NCI-H2227 treated with DMSO at 0.1 percent for 48 hours (cell line): Measurements from ENCODE around the gene PDIA6.
"Not testable (repeated sequence)": the region's sequence is repeated elsewhere in the genome, so short reads cannot be mapped to it uniquely, and the experiment has no call there.

Experiments used
- DNase-seq: peaks from one replicate; lab custom pipeline; 2025; lab: John Stamatoyannopoulos, UW

The PDIA6 gene

GRCh38 chr2:10810202-10811161 is 2.1 kb downstream of the PDIA6 start:
- no peak for DNase-seq

GRCh38 chr2:10806543-10806942 is 6.0 kb downstream of the PDIA6 start:
- DNase-seq = no peak

- not testable (repeated sequence) for DNase-seq
These were observed 6.6 kb downstream of the PDIA6 start for GRCh38 chr2:10805990-10806389.

GRCh38 chr2:10802657-10803056 is 9.9 kb downstream of the PDIA6 start:
- DNase-seq = no peak

- DNase-seq = no peak
These were observed 12.4 kb downstream of the PDIA6 start for GRCh38 chr2:10800163-10800562.

- DNase-seq = no peak
These were observed 13.8 kb downstream of the PDIA6 start for GRCh38 chr2:10798783-10799182.

GRCh38 chr2:10796703-10797102 is 15.9 kb downstream of the PDIA6 start:
- DNase-seq = no peak

GRCh38 chr2:10795508-10796046 is 17.0 kb downstream of the PDIA6 start:
- DNase-seq = no peak

GRCh38 chr2:10794876-10795275 is 17.7 kb downstream of the PDIA6 start:
- DNase-seq = no peak

- no peak for DNase-seq
These were observed 18.8 kb downstream of the PDIA6 start for GRCh38 chr2:10793816-10794215.

GRCh38 chr2:10792660-10793400 is 19.8 kb downstream of the PDIA6 start:
- DNase-seq = no peak

GRCh38 chr2:10792001-10792634 is 20.5 kb downstream of the PDIA6 start:
- DNase-seq = no peak

- DNase-seq = no peak
These were observed 22.2 kb downstream of the PDIA6 start for GRCh38 chr2:10790228-10790973.

- no peak for DNase-seq
These were observed 23.7 kb downstream of the PDIA6 start for GRCh38 chr2:10788855-10789254.

- no peak for DNase-seq
These were observed 25.2 kb downstream of the PDIA6 start for GRCh38 chr2:10787176-10787968.

- no peak for DNase-seq
These were observed 26.2 kb downstream of the PDIA6 start for GRCh38 chr2:10786240-10786982.

- no peak for DNase-seq
These were observed 27.3 kb downstream of the PDIA6 start for GRCh38 chr2:10785260-10785659.

GRCh38 chr2:10784719-10785118 is 27.9 kb downstream of the PDIA6 start:
- DNase-seq = no peak

- no peak for DNase-seq
These were observed 29.2 kb downstream of the PDIA6 start for GRCh38 chr2:10783421-10783820.

GRCh38 chr2:10781746-10782145 is 30.8 kb downstream of the PDIA6 start:
- DNase-seq = no peak
